OCI-LY7 (cell line): ENCODE results near the gene WNT11. TPM values are rescaled to one million over a fixed set of nuclear protein-coding genes. Genes with fewer than 3 reads are reported as not detected.

Source experiments
- BruUV-seq: library from RNA; stranded (reverse); fragments of 400-500 nt; replicated peaks from 2 replicates; lab custom pipeline; 2021; lab: Mats Ljungman, UMichigan
- CTCF ChIA-PET: fragments of 300-600 bp; sonication (Branson Sonifier 250); formaldehyde crosslinking; loops from one replicate; lab custom pipeline; 2022; ENCODE audit warnings: antibody characterized with exemption; ENCODE audit not compliant: unreplicated experiment; lab: Charles Lee
- POLR2A ChIA-PET: fragments of 300-600 bp; sonication (Branson Sonifier 250); formaldehyde crosslinking; loops from one replicate; lab custom pipeline; 2022; ENCODE audit warnings: antibody characterized with exemption; lab: Charles Lee
- DNase-seq: peaks from one replicate; pipeline ENCODE4 v3.0.0-alpha.2; 2015; ENCODE audit warnings: low spot score
- H2AFZ ChIP-seq: fragments of 200-600 bp; sonication (generic), shearing (Covaris generic); 2 replicates; pipeline ENCODE4 v1.6.1; 2014; ENCODE audit warnings: mild to moderate bottlenecking, antibody characterized with exemption, low read length, moderate library complexity
- H3K27ac ChIP-seq: fragments of 200-600 bp; sonication (generic); 2 replicates; pipeline ENCODE4 v1.5.1; 2014; ENCODE audit warnings: mixed run types, low read depth, mild to moderate bottlenecking, moderate library complexity, low read length, inconsistent platforms; ENCODE audit not compliant: poor library complexity, severe bottlenecking
- H3K36me3 ChIP-seq: fragments of 200-600 bp; sonication (generic); 2 replicates; pipeline ENCODE4 v1.6.1; 2014; ENCODE audit warnings: mild to moderate bottlenecking, antibody characterized with exemption, low read length, moderate library complexity, mixed read lengths; ENCODE audit not compliant: insufficient read depth
- H3K4me1 ChIP-seq: fragments of 200-600 bp; sonication (generic); 2 replicates; pipeline ENCODE4 v1.5.1; 2014; ENCODE audit warnings: mild to moderate bottlenecking, low read length; ENCODE audit not compliant: insufficient read depth, poor library complexity, severe bottlenecking
- H3K4me2 ChIP-seq: fragments of 200-600 bp; sonication (generic); 2 replicates; pipeline ENCODE4 v1.6.1; 2014; ENCODE audit warnings: mild to moderate bottlenecking, low read length
- H3K4me3 ChIP-seq: fragments of 200-600 bp; sonication (generic); 2 replicates; pipeline ENCODE4 v1.5.1; 2014; ENCODE audit warnings: mild to moderate bottlenecking, low read depth, low read length; ENCODE audit not compliant: poor library complexity, severe bottlenecking
- H3K79me2 ChIP-seq: fragments of 200-600 bp; sonication (generic); 2 replicates; pipeline ENCODE4 v1.6.1; 2016; ENCODE audit warnings: low read depth, mild to moderate bottlenecking, low read length, moderate library complexity, mixed read lengths; ENCODE audit not compliant: insufficient read depth
- H3K9me2 ChIP-seq: fragments of 200-600 bp; sonication (generic); 2 replicates; pipeline ENCODE4 v1.6.1; 2016; ENCODE audit warnings: mild to moderate bottlenecking, low read length, mixed read lengths; ENCODE audit not compliant: insufficient read depth
- H3K9me3 ChIP-seq: fragments of 200-600 bp; sonication (generic); 2 replicates; pipeline ENCODE4 v1.6.1; 2014; ENCODE audit warnings: mild to moderate bottlenecking, mixed run types, low read length, mixed read lengths
- H4K20me1 ChIP-seq: fragments of 200-600 bp; sonication (generic); 2 replicates; pipeline ENCODE4 v1.6.1; 2014; ENCODE audit warnings: mild to moderate bottlenecking, antibody characterized with exemption, low read length, moderate library complexity, mixed read lengths; ENCODE audit not compliant: insufficient read depth
- CTCF ChIP-seq: fragments of 200-600 bp; sonication (generic); conservative IDR thresholded peaks from 2 replicates; pipeline ENCODE4 v1.5.1; 2014; ENCODE audit warnings: mild to moderate bottlenecking, antibody characterized with exemption, low read length, moderate library complexity, mixed read lengths
- EZH2phosphoT487 ChIP-seq: fragments of 200-600 bp; sonication (generic); IDR thresholded peaks from 2 replicates; pipeline ENCODE4 v1.6.1; 2018; ENCODE audit warnings: low read depth, borderline replicate concordance, mild to moderate bottlenecking, mixed run types, antibody characterized with exemption, low read length, moderate library complexity, mixed read lengths
- intact Hi-C: fragments of 100-400 bp; cut with micrococcal nuclease; formaldehyde crosslinking; loops from one replicate; pipeline ENCODE4 v1.10.0; 2022; ENCODE audit not compliant: unreplicated experiment
- total RNA-seq, 2 experiments: library from RNA; depleted of rRNA in 1 of 2; stranded (reverse); fragments of >200 nt in 1 of 2; shearing (Covaris generic) in 1 of 2; gene quantifications; 2 replicates each; pipeline ENCODE4 v1.2.3, GENCODE V29; 2014 to 2022

Gene WNT11
- total RNA-seq, 2 experiments from 2014 or later = not detected

- intact Hi-C loops = no loop called here
- no peaks in the 10 kb centered on the region for H3K79me2 ChIP-seq
- CTCF ChIA-PET = no interaction called here
- H3K4me2 ChIP-seq = no peak overlapping the region
- H3K9me3 ChIP-seq = no peaks in the 10 kb centered on the region
- BruUV-seq = no TSS peak
- no peak overlapping the region for H3K27ac ChIP-seq
- H4K20me1 ChIP-seq = no peaks in the 10 kb centered on the region
- POLR2A ChIA-PET = interaction anchor here (1.0 kb wide), 1 partner anchor 55 kb away, joined by 3 read pairs; no protein-coding TSS in a partner anchor
- no peaks in the 10 kb centered on the region for H3K4me1 ChIP-seq
- no peak for DNase-seq
- no peaks in the 10 kb centered on the region for H3K36me3 ChIP-seq
- H3K4me3 ChIP-seq = no peak overlapping the region
- no peak overlapping the region for H2AFZ ChIP-seq
- TF ChIP-seq EZH2phosphoT487 (no peak), CTCF (no peak)
- no peaks in the 10 kb centered on the region for H3K9me2 ChIP-seq
Measured at GRCh38 chr11:76175783-76176182, 30.5 kb downstream of the WNT11 start.

GRCh38 chr11:76174330-76174729, 32.0 kb downstream of the WNT11 start:
- H3K4me1 ChIP-seq = no peaks in the 10 kb centered on the region
- H3K4me3 ChIP-seq = no peak overlapping the region
- H3K27ac ChIP-seq = no peak overlapping the region
- H4K20me1 ChIP-seq = no peaks in the 10 kb centered on the region
- no peaks in the 10 kb centered on the region for H3K79me2 ChIP-seq
- TF ChIP-seq EZH2phosphoT487 (no peak), CTCF (no peak)
- CTCF ChIA-PET = no interaction called here
- POLR2A ChIA-PET = no interaction called here
- no TSS peak for BruUV-seq
- H2AFZ ChIP-seq = no peak overlapping the region
- H3K36me3 ChIP-seq = no peaks in the 10 kb centered on the region
- no peaks in the 10 kb centered on the region for H3K9me3 ChIP-seq
- DNase-seq = no peak
- no peaks in the 10 kb centered on the region for H3K9me2 ChIP-seq
- intact Hi-C loops = no loop called here
- H3K4me2 ChIP-seq = no peak overlapping the region

DNA sequence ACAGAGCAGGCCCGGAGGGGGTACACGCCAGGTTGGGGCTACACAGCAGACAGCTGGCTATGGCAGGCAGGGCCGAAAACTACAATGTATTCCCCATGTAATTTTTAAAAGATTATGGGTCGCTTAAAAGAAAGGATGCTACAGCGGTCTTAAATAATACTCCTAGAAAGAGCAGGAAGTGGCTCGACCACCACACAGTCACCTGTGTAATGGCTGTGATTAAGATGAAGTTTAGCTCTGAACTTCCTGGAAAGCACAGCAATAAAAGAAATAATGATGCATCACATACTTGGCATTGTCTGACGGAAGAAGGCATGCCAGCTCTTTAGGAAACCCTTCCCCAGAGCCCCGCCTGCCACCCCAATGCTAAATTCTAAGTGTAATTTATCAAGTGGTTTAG, 32.6 kb downstream of the WNT11 start:
- Histone ChIP-seq H3K79me2 (no peaks in the 10 kb centered on the region), H3K36me3 (no peaks in the 10 kb centered on the region), H3K4me3 (no peak overlapping the region), H4K20me1 (no peaks in the 10 kb centered on the region), H3K9me3 (no peaks in the 10 kb centered on the region), H2AFZ (no peak overlapping the region), H3K4me1 (no peaks in the 10 kb centered on the region), H3K27ac (no peak overlapping the region), H3K4me2 (no peak overlapping the region), H3K9me2 (no peaks in the 10 kb centered on the region)
- BruUV-seq = no TSS peak
- DNase-seq = no peak
- intact Hi-C loops = no loop called here
- ChIA-PET POLR2A (no interaction called here), CTCF (no interaction called here)
- TF ChIP-seq EZH2phosphoT487 = no peak
- TF ChIP-seq CTCF = no peak
